Measurements from ENCODE around the gene ZCCHC10.
"Not testable (repeated sequence)": the region's sequence is repeated elsewhere in the genome, so short reads cannot be mapped to it uniquely, and the experiment has no call there.

ZCCHC10 gene

GRCh38 chr5:133041910-133042309, 15.6 kb upstream of the ZCCHC10 start:
- no peak for DNase-seq (ENCODE audit: low read depth in 1 of 2, low spot score in 1 of 2)

- DNase-seq (ENCODE audit: low read depth in 1 of 2, low spot score in 1 of 2), result no peak
Observed at GRCh38 chr5:133041157-133041784, 14.9 kb upstream of the ZCCHC10 start.

GRCh38 chr5:133036677-133037076, 10.3 kb upstream of the ZCCHC10 start:
- not testable (repeated sequence) for DNase-seq (ENCODE audit: low read depth in 1 of 2, low spot score in 1 of 2)

GRCh38 chr5:133035224-133035623, 8.9 kb upstream of the ZCCHC10 start:
- no peak for DNase-seq (ENCODE audit: low read depth in 1 of 2, low spot score in 1 of 2)

- no peak for DNase-seq (ENCODE audit: low read depth in 1 of 2, low spot score in 1 of 2)
Observed at GRCh38 chr5:133034064-133034463, 7.7 kb upstream of the ZCCHC10 start.

GRCh38 chr5:133032852-133033742, 6.7 kb upstream of the ZCCHC10 start:
- no peak for DNase-seq (ENCODE audit: low read depth in 1 of 2, low spot score in 1 of 2)

- DNase-seq (ENCODE audit: low read depth in 1 of 2, low spot score in 1 of 2), result no peak
Observed at GRCh38 chr5:133030343-133031005, 4.1 kb upstream of the ZCCHC10 start.

GRCh38 chr5:133029416-133029815, 3.1 kb upstream of the ZCCHC10 start:
- no peak for DNase-seq (ENCODE audit: low read depth in 1 of 2, low spot score in 1 of 2)

GRCh38 chr5:133026664-133027153, 360 bp upstream of the ZCCHC10 start:
- DNase-seq (ENCODE audit: low read depth in 1 of 2, low spot score in 1 of 2), result no peak

- DNase-seq (ENCODE audit: low read depth in 1 of 2, low spot score in 1 of 2), result not testable (repeated sequence)
Observed at GRCh38 chr5:133019471-133019870, 6.9 kb downstream of the ZCCHC10 start.

- DNase-seq (ENCODE audit: low read depth in 1 of 2, low spot score in 1 of 2), result no peak
Observed at GRCh38 chr5:133017964-133018363, 8.4 kb downstream of the ZCCHC10 start.

GRCh38 chr5:133015466-133015865, 10.9 kb downstream of the ZCCHC10 start:
- DNase-seq (ENCODE audit: low read depth in 1 of 2, low spot score in 1 of 2), result no peak

- not testable (repeated sequence) for DNase-seq (ENCODE audit: low read depth in 1 of 2, low spot score in 1 of 2)
Observed at GRCh38 chr5:133008455-133008854, 17.9 kb downstream of the ZCCHC10 start.

- DNase-seq (ENCODE audit: low read depth in 1 of 2, low spot score in 1 of 2), result no peak
Observed at GRCh38 chr5:133006653-133007052, 19.7 kb downstream of the ZCCHC10 start.

- no peak for DNase-seq (ENCODE audit: low read depth in 1 of 2, low spot score in 1 of 2)
Observed at GRCh38 chr5:132999246-132999645, 27.1 kb downstream of the ZCCHC10 start.

- DNase-seq (ENCODE audit: low read depth in 1 of 2, low spot score in 1 of 2), result no peak
Observed at GRCh38 chr5:132998556-132998955, 27.8 kb downstream of the ZCCHC10 start.

- DNase-seq (ENCODE audit: low read depth in 1 of 2, low spot score in 1 of 2), result no peak
Observed at GRCh38 chr5:132996307-132996706, 30.0 kb downstream of the ZCCHC10 start.

GRCh38 chr5:132987531-132988408, 38.6 kb downstream of the ZCCHC10 start:
- DNase-seq (ENCODE audit: low read depth in 1 of 2, low spot score in 1 of 2), result no peak

GRCh38 chr5:132982971-132983370, 43.4 kb downstream of the ZCCHC10 start:
- not testable (repeated sequence) for DNase-seq (ENCODE audit: low read depth in 1 of 2, low spot score in 1 of 2)

GRCh38 chr5:132981288-132981687, 45.1 kb downstream of the ZCCHC10 start:
- DNase-seq (ENCODE audit: low read depth in 1 of 2, low spot score in 1 of 2), result no peak

GRCh38 chr5:132979976-132980375, 46.4 kb downstream of the ZCCHC10 start:
- DNase-seq (ENCODE audit: low read depth in 1 of 2, low spot score in 1 of 2), result no peak

Measured in stimulated activated CD4-positive, alpha-beta T cell treated with anti-CD3 and anti-CD28 coated beads, Interleukin-15, amount 100 ng/mL, for 1 hour (primary cell).